GM12878 (cell line): Measurements from ENCODE around the gene PGLYRP1. TPM values are rescaled to one million over a fixed set of nuclear protein-coding genes. Genes with fewer than 3 reads are reported as not detected.

ENCODE experiments used
- ATAC-seq: fragments of 200-7000 bp; cut with Tn5 transposase; 3 replicates; pipeline ENCODE4 v1.9.1; 2020; ENCODE audit warnings: mild to moderate bottlenecking, moderate library complexity
- BruUV-seq: library from RNA; stranded (reverse); fragments of 400-500 nt; replicated peaks from 2 replicates; lab custom pipeline; 2021; lab: Mats Ljungman, UMichigan
- CTCF ChIA-PET: fragments of 300-600 bp; sonication (Branson Sonifier 250); formaldehyde crosslinking; extraction: SDS; loops from one replicate; lab custom pipeline; 2021; ENCODE audit warnings: inconsistent platforms; lab: Yijun Ruan, JAX
- POLR2A ChIA-PET: fragments of 350-600 bp; formaldehyde crosslinking; extraction: SDS; loops from one replicate; lab custom pipeline; 2021; ENCODE audit warnings: inconsistent platforms; lab: Charles Lee
- RAD21 ChIA-PET: fragments of 300-600 bp; sonication (Branson Sonifier 250); formaldehyde crosslinking; loops from one replicate; lab custom pipeline; 2023; ENCODE audit warnings: antibody characterized with exemption; ENCODE audit not compliant: unreplicated experiment; lab: Charles Lee
- SMC1A ChIA-PET: fragments of 300-600 bp; sonication (Branson Sonifier 250); formaldehyde crosslinking; loops from one replicate; lab custom pipeline; 2023; ENCODE audit not compliant: unreplicated experiment, uncharacterized antibody; lab: Charles Lee
- DNase-seq: peaks from one replicate; pipeline ENCODE4 v3.0.0-alpha.2; 2011; ENCODE audit warnings: low read depth, low spot score
- FAIRE-seq: peaks from 3 replicates; lab custom pipeline; 2011; peaks lifted over from hg19 to GRCh38; lab: Jason Lieb, UNC
- H2AFZ ChIP-seq: 2 replicates; pipeline ENCODE4 v1.6.0; 2011; ENCODE audit warnings: low read depth, low read length, control low read depth; ENCODE audit not compliant: control insufficient read depth
- H3K27ac ChIP-seq: 2 replicates; pipeline ENCODE4 v1.5.1; 2011; ENCODE audit warnings: control low read depth; ENCODE audit not compliant: control insufficient read depth, insufficient read depth
- H3K27me3 ChIP-seq, 2 experiments: replicated peaks in 1 of 2; 2 replicates each; pipeline versions ENCODE4 v1.6.0 to v1.6.1; 2011; ENCODE audit warnings: low read length in 1 of 2; ENCODE audit not compliant: control insufficient read depth in 2 of 2, insufficient read depth in 2 of 2
- H3K36me3 ChIP-seq, 2 experiments: 2 replicates each; pipeline ENCODE4 v1.5.1; 2011; ENCODE audit warnings: low read length in 1 of 2; ENCODE audit not compliant: control insufficient read depth in 2 of 2, insufficient read depth in 2 of 2
- H3K4me1 ChIP-seq: 2 replicates; pipeline ENCODE4 v1.6.1; 2011; ENCODE audit warnings: mild to moderate bottlenecking, low read length, moderate library complexity, mixed read lengths; ENCODE audit not compliant: control insufficient read depth, insufficient read depth
- H3K4me2 ChIP-seq: 2 replicates; pipeline ENCODE4 v1.6.0; 2011; ENCODE audit warnings: control low read depth; ENCODE audit not compliant: control insufficient read depth, insufficient read depth
- H3K4me3 ChIP-seq: fragments of 200-600 bp; sonication (generic); 2 replicates; pipeline ENCODE4 v1.5.1; 2016
- H3K79me2 ChIP-seq: 2 replicates; pipeline ENCODE4 v1.6.0; 2011; ENCODE audit warnings: low read length; ENCODE audit not compliant: control insufficient read depth, insufficient read depth
- H3K9ac ChIP-seq: 2 replicates; pipeline ENCODE4 v1.8.0; 2011; ENCODE audit warnings: low read length, control low read depth, mixed read lengths; ENCODE audit not compliant: control insufficient read depth, insufficient read depth
- H3K9me3 ChIP-seq: replicated peaks from 3 replicates; pipeline ENCODE4 v1.5.1; 2011; ENCODE audit warnings: mild to moderate bottlenecking, low read length; ENCODE audit not compliant: control insufficient read depth, insufficient read depth
- H4K20me1 ChIP-seq: 2 replicates; pipeline ENCODE4 v1.6.0; 2011; ENCODE audit not compliant: control insufficient read depth, insufficient read depth
- EGR1 ChIP-seq, 2 experiments: IDR thresholded peaks; 1 replicate in 1 of 2; 2 replicates in 1 of 2; pipeline ENCODE4 v1.6.1; 2011 to 2012; ENCODE audit warnings: low read depth in 2 of 2, low read length in 2 of 2, borderline replicate concordance in 1 of 2, mild to moderate bottlenecking in 1 of 2, moderate library complexity in 1 of 2
- RFX5 ChIP-seq: IDR thresholded peaks from 2 replicates; pipeline ENCODE4 v1.6.1; 2011; ENCODE audit warnings: low read depth, low read length, improper control_type of control experiment
- RUNX3 ChIP-seq: IDR thresholded peaks from 2 replicates; pipeline ENCODE4 v1.6.1; 2012; ENCODE audit warnings: low read length, inconsistent platforms
- WGBS: methylation state at CpG from one replicate; pipeline ENCODE4 v1.1.6; 2016; ENCODE audit warnings: low lambda C conversion rate; ENCODE audit not compliant: insufficient replicate concordance, insufficient coverage; ENCODE audit errors: missing lambda C conversion rate; 5-methylcytosine and 5-hydroxymethylcytosine counted together
- in situ Hi-C: fragments of 300-500 bp; cut with MboI; formaldehyde crosslinking; loops from 9 replicates; pipeline ENCODE4 v1.14.3; 2018; ENCODE audit warnings: mixed read lengths
- intact Hi-C: fragments of 100-400 bp; cut with micrococcal nuclease; formaldehyde crosslinking; loops from one replicate; pipeline ENCODE4 v1.14.2; 2022; ENCODE audit not compliant: unreplicated experiment
- polyA plus RNA-seq, 11 experiments: library from polyadenylated mRNA; depleted of rRNA in 4 of 11; unstranded in 6 of 11; stranded (reverse) in 5 of 11; fragments of >200 nt; fragmentation: Nextera tagmentation in 4 of 11; fragmentation: Illumina TruSeq in 1 of 11; extraction: Ambion mirVana in 4 of 11; extraction: Trizol in 1 of 11; gene quantifications; 1 replicate in 1 of 11; 2 replicates in 10 of 11; pipeline versions ENCODE4 v1.2.1 to v1.2.3, GENCODE V29; 2011 to 2016; ENCODE audit warnings: inconsistent platforms in 2 of 11, missing spikeins in 2 of 11, low read depth in 1 of 11
- total RNA-seq, 4 experiments: library from RNA; depleted of rRNA in 3 of 4; stranded (reverse); fragments of >200 nt in 3 of 4; fragmentation: Illumina TruSeq in 1 of 4; extraction: Trizol in 1 of 4; gene quantifications; 2 replicates each; pipeline versions ENCODE4 v1.2.1 to v1.2.3, GENCODE V29; 2013 to 2021
- TF ChIP-seq, protein P1 (sequence below): fragments of 450-650 bp; formaldehyde crosslinking; IDR thresholded peaks from 2 replicates; pipeline ENCODE4 v1.4.0; 2020; ENCODE audit warnings: mild to moderate bottlenecking, moderate library complexity

PGLYRP1 gene
- total and polyA plus RNA-seq, 10 of the 15 experiments (the other 5 are each of a cell fraction or from before 2014, with no cell fraction given) = 0.30 TPM; not detected in 9

DNA sequence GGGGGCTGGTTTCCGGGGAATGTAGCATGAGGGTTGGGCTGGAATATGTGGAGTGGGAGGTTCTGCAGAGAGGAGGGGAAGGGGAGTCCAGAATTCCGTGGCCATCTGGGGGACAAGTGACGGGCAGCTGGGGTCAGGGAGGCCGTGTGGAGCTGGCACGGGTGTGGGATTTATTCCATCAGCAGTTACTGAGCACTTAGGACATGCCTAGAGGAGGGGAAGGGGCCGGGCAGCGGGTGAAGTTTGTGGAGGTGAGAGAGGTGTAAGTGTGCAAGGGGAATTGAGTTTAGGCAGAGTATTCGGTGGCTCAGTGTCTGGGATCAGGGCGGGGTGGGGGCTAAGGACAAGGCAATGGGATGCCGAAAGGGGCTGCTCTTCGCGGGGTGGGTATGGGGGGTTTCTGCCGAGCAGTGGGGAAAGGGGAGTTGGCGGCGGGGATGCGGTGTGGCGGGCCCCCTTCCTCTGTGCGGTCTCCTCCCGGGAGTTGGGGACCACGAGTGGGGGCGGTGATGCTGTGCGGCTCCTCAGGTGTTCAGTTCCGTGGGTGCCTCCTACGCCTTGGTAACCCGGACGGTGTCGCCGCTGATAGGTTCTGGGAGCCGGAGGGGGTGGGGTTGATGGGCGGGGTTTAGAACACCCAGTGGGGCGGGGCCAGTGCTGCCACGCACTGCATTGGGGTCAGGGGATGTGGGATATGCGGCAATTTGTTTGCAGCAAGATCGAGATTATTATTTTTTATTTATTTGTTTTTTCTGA lies 22.2 kb downstream of the PGLYRP1 start:
- Histone ChIP-seq H3K4me3 (peak overlapping the region; percentile 47; the same call in 1 of the 2 replicates), H3K27ac (no peak overlapping the region), H3K27me3 (no peaks in the 10 kb centered on the region), H3K4me1 (peaks cover 14% of the 10 kb centered on the region), H3K79me2 (peaks cover 6% of the 10 kb centered on the region), H4K20me1 (no peaks in the 10 kb centered on the region), H2AFZ (no peak overlapping the region; the same call in 1 of the 2 replicates), H3K36me3 (no peaks in the 10 kb centered on the region), H3K9ac (no peak overlapping the region; the same call in 1 of the 2 replicates), H3K4me2 (peak overlapping the region; percentile 74), H3K9me3 (no peaks in the 10 kb centered on the region; the same call in 2 of the 3 replicates)
- 0 out of 3 replicates have a peak, but pooled peaks of 1 of the 2 experiments have one; percentile 43 for TF ChIP-seq EGR1 (IDR thresholded peaks at IDR 0.05; ENCODE audit: borderline replicate concordance in 1 of 2, low read depth in 2 of 2, low read length in 2 of 2)
- TF ChIP-seq, protein P1, sequence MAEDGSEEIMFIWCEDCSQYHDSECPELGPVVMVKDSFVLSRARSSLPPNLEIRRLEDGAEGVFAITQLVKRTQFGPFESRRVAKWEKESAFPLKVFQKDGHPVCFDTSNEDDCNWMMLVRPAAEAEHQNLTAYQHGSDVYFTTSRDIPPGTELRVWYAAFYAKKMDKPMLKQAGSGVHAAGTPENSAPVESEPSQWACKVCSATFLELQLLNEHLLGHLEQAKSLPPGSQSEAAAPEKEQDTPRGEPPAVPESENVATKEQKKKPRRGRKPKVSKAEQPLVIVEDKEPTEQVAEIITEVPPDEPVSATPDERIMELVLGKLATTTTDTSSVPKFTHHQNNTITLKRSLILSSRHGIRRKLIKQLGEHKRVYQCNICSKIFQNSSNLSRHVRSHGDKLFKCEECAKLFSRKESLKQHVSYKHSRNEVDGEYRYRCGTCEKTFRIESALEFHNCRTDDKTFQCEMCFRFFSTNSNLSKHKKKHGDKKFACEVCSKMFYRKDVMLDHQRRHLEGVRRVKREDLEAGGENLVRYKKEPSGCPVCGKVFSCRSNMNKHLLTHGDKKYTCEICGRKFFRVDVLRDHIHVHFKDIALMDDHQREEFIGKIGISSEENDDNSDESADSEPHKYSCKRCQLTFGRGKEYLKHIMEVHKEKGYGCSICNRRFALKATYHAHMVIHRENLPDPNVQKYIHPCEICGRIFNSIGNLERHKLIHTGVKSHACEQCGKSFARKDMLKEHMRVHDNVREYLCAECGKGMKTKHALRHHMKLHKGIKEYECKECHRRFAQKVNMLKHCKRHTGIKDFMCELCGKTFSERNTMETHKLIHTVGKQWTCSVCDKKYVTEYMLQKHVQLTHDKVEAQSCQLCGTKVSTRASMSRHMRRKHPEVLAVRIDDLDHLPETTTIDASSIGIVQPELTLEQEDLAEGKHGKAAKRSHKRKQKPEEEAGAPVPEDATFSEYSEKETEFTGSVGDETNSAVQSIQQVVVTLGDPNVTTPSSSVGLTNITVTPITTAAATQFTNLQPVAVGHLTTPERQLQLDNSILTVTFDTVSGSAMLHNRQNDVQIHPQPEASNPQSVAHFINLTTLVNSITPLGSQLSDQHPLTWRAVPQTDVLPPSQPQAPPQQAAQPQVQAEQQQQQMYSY = no peak
- peak; percentile 88 for TF ChIP-seq RFX5
- peak; percentile 15; the same call in 1 of the 2 replicates for TF ChIP-seq RUNX3
- FAIRE-seq (peak; percentile 31), ATAC-seq (peak; percentile 98), DNase-seq (no peak)
- RAD21 ChIA-PET = no interaction called here
- POLR2A ChIA-PET = no interaction called here
- in situ Hi-C loops (no loop called here), intact Hi-C loops (no loop called here)
- BruUV-seq = no TSS peak
- 3% methylated on average over 34 of the region's 34 CpGs for WGBS
- SMC1A ChIA-PET = no interaction called here
- CTCF ChIA-PET = interaction anchor here (1.1 to 2.3 kb wide), 3 partner anchors 9 to 183 kb away, joined by 4 to 7 read pairs (median 4); no protein-coding TSS in a partner anchor
